NCI-H345 treated with DMSO at 0.1 percent for 48 hours (cell line): ENCODE measurements around the gene PCDHB7.
"Not testable (repeated sequence)": the region's sequence is repeated elsewhere in the genome, so short reads cannot be mapped to it uniquely, and the experiment has no call there.

ENCODE experiments used
- DNase-seq: peaks from one replicate; lab custom pipeline; 2025; ENCODE audit not compliant: unreplicated experiment; lab: John Stamatoyannopoulos, UW

Gene PCDHB7

DNA sequence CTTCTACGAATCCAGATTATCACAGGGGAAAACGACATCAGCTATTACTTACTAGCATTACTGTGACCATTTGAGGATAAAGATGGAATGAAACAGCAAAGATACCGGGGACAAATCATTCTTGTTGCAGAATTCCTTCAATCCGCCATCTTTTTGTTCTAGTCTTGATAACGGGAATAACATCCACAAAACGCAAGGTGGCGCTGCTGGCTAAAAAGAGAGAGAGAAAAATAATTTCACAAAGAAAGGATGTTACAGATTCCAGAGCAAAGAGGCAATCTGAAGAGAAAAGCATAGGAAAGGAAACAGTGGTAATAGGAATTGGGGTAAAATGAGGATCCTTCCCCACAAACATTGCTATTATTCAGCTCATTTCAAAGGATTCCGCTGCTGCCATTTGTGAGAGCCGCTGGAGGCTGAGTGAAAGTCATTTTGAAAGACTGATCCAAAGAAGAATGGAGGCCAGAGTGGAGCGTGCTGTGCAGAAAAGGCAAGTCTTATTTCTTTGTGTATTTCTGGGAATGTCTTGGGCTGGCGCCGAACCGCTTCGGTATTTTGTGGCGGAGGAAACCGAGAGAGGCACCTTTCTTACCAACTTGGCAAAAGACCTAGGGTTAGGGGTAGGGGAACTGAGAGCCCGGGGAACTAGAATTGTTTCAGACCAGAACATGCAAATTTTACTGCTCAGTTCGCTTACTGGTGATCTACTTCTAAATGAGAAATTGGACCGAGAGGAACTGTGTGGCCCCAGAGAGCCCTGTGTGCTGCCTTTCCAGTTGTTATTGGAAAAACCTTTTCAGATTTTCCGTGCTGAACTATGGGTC lies at the start of gene PCDHB7:
TSS of gene PCDHB7 (plus strand) at position 264 of the 824 bp plus-strand sequence. CDS start at position 456, 192 bp downstream.
- DNase-seq: no peak

DNA sequence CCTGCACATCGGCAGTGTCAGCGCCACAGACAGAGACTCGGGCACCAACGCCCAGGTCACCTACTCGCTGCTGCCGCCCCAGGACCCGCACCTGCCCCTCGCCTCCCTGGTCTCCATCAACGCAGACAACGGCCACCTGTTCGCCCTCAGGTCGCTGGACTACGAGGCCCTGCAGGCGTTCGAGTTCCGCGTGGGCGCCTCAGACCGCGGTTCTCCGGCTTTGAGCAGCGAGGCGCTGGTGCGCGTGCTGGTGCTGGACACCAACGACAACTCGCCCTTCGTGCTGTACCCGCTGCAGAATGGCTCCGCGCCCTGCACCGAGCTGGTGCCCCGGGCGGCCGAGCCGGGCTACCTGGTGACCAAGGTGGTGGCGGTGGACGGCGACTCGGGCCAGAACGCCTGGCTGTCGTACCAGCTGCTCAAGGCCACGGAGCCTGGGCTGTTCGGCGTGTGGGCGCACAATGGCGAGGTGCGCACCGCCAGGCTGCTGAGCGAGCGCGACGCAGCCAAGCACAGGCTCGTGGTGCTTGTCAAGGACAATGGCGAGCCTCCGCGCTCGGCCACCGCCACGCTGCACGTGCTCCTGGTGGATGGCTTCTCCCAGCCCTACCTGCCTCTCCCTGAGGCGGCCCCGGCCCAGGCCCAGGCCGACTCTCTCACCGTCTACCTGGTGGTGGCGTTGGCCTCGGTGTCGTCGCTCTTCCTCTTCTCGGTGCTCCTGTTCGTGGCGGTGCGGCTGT lies 48.9 kb upstream of the PCDHB7 start:
- DNase-seq: not testable (repeated sequence)

DNA sequence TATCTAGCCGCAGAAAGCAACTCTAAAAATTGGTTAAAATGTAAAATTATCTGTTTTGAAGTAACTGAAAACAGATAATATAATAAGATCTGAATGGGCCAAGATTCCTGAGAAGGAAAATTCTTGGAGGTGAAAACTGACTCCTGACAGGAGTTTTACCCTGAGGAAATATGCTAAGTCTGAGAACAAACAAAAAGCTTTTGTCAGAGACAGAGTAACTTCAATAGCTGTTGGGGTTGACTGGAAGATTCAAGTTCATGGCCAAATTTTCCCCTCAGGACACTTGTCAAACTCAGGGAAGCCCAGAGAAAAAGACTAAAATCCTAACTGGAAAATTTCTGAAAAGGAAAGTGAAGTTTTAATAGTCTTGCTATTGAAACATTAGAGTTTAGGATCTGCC lies 45.1 kb upstream of the PCDHB7 start:
- no peak for DNase-seq

DNA sequence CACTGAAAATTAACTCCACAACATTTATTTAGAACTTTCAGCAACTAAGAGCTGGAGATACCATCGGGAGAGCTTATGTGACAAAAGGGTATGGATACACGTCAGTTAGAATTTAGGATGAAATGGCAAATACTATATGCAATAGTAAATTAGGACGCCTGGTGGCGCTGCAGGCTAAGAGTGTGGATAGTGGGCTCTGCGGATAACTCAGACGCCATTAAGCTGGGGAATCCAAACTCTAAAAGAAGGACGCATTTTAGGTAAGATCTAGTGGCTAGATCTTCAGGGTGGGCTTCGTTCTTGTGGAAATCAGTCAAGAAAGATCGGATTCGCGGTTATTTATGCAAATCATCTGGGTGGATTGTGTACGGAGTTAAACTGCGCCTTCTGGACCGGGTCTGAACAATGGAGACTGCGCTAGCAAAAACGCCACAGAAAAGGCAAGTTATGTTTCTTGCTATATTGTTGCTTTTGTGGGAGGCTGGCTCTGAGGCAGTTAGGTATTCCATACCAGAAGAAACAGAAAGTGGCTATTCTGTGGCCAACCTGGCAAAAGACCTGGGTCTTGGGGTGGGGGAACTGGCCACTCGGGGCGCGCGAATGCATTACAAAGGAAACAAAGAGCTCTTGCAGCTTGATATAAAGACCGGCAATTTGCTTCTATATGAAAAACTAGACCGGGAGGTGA lies 37.3 kb upstream of the PCDHB7 start, which contains the start of gene PCDHB5:
TSS of gene PCDHB5 (plus strand) at position 177 of the 688 bp plus-strand sequence. CDS start at position 406, 229 bp downstream.
- DNase-seq: no peak

DNA sequence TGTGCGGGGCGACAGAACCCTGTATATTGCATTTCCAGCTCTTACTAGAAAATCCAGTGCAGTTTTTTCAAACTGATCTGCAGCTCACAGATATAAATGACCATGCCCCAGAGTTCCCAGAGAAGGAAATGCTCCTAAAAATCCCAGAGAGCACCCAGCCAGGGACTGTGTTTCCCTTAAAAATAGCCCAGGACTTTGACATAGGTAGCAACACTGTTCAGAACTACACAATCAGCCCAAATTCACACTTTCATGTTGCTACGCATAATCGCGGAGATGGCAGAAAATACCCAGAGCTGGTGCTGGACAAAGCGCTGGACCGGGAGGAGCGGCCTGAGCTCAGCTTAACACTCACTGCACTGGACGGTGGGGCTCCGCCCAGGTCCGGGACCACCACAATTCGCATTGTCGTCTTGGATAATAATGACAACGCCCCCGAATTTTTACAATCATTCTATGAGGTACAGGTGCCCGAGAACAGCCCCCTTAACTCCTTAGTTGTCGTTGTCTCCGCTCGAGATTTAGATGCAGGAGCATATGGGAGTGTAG lies 36.7 kb upstream of the PCDHB7 start:
- DNase-seq: no peak

DNA sequence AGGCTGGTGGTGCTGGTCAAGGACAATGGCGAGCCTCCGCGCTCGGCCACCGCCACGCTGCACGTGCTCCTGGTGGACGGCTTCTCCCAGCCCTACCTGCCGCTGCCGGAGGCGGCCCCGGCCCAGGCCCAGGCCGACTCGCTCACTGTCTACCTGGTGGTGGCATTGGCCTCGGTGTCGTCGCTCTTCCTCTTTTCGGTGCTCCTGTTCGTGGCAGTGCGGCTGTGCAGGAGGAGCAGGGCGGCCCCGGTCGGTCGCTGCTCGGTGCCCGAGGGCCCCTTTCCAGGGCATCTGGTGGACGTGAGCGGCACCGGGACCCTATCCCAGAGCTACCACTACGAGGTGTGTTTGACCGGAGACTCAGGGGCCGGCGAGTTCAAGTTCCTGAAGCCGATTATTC lies 35.1 kb upstream of the PCDHB7 start:
- not testable (repeated sequence) for DNase-seq

DNA sequence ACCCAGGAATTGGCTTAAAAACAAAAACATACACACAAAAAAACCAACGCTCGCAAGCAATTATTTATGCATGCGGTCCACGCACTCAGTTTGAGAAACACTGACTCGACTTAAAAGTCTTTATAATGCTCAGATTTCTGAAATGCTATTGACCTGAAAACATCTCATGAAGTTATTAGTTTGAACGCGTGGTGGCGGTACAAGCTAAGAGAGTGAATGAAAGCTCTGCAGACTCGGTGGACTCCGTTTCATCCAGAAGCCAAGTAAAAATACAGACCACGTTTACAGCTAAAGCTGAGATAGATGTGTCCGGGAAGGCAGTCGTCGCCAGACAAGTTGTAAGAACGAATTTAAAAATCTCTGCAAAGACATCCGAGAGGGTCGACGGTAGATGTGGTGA lies 22.6 kb upstream of the PCDHB7 start, which contains the start of gene PCDHB6:
TSS of gene PCDHB6 (plus strand) at position 246 of the 400 bp plus-strand sequence. CDS start 201 bp downstream, outside the sequence.
- no peak for DNase-seq

DNA sequence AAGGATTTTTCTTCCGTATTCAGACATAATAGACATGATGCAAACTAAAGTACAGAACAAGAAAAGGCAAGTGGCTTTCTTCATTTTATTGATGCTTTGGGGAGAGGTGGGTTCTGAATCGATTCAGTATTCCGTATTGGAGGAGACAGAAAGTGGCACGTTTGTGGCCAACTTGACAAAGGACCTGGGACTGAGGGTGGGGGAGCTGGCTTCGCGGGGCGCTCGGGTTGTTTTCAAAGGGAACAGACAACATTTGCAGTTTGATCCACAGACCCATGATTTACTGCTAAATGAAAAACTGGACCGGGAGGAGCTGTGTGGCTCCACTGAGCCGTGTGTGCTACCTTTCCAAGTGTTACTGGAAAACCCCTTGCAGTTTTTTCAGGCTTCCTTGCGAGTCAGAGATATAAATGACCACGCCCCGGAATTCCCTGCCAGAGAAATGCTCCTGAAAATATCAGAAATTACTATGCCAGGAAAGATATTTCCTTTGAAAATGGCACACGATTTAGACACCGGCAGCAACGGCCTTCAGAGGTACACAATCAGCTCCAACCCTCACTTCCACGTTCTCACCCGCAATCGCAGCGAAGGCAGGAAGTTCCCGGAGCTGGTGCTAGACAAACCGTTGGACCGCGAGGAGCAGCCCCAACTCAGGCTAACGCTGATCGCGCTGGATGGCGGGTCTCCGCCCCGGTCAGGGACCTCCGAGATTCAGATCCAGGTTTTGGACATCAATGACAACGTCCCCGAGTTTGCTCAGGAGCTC lies 22.0 kb upstream of the PCDHB7 start:
- DNase-seq: no peak

DNA sequence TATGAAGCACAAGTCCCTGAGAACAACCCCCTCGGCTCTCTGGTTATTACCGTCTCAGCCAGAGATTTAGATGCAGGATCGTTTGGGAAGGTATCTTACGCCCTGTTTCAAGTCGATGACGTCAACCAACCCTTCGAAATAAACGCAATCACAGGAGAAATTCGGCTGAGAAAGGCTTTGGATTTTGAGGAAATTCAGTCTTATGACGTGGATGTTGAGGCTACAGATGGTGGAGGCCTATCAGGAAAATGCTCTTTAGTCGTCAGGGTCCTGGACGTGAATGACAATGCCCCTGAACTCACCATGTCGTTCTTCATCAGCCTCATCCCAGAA lies 21.5 kb upstream of the PCDHB7 start:
- DNase-seq: no peak

DNA sequence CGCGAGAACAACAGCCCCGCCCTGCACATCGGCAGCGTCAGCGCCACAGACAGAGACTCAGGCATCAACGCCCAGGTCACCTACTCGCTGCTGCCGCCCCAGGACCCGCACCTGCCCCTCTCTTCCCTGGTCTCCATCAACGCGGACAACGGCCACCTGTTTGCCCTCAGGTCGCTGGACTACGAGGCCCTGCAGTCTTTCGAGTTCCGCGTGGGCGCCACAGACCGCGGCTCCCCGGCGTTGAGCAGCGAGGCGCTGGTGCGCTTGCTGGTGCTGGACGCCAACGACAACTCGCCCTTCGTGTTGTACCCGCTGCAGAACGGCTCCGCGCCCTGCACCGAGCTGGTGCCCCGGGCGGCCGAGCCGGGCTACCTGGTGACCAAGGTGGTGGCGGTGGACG lies 20.8 kb upstream of the PCDHB7 start:
- not testable (repeated sequence) for DNase-seq

DNA sequence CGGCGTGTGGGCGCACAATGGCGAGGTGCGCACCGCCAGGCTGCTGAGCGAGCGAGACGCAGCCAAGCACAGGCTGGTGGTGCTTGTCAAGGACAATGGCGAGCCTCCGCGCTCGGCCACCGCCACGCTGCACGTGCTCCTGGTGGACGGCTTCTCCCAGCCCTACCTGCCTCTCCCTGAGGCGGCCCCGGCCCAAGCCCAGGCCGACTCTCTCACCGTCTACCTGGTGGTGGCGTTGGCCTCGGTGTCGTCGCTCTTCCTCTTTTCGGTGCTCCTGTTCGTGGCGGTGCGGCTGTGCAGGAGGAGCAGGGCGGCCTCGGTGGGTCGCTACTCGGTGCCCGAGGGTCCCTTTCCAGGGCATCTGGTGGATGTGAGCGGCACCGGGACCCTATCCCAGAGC lies 20.3 kb upstream of the PCDHB7 start:
- DNase-seq: not testable (repeated sequence)

DNA sequence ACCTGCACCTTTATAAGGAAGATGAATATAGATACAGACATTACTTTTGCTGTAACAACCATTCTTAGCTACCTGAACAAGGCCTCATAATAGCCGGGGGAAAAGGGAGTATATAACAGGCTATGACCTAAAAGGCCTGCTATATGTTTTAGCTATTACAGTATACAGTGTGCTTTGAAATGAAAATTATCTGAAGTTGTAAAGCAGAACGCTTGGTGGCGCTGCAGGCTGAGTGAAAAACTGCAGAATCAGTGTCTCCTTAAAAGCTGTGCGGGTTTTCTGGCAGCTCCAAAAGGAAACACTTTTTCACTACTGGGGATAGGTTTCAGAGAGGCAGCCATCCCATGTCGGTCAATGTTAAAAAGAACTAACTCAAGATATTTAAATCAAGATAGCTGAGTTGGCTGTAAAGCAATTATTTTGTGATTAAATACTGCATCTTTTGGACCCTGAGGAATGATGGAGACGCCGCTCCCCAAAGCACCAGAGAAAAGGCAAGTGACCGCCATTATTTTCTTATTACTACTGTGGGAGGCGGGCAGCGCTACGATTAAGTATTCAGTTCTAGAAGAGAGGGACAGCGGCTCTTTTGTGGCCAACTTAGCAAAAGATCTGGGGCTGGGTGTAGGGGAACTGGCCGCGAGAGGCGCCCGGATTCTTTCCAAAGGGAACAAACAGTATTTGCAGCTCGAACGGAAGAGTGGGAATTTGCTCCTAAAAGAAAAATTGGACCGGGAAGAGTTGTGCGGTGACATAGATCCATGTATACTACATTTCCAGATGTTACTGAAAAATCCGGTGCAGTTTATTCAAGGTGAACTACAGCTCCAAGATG lies 16.7 kb upstream of the PCDHB7 start:
- DNase-seq: no peak

DNA sequence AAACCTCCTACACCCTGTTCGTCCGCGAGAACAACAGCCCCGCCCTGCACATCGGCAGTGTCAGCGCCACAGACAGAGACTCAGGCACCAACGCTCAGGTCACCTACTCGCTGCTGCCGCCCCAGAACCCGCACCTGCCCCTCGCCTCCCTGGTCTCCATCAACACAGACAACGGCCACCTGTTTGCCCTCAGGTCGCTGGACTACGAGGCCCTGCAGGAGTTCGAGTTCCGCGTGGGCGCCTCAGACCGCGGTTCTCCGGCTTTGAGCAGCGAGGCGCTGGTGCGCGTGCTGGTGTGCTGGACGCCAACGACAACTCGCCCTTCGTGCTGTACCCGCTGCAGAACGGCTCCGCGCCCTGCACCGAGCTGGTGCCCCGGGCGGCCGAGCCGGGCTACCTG lies 15.1 kb upstream of the PCDHB7 start:
- DNase-seq: not testable (repeated sequence)

DNA sequence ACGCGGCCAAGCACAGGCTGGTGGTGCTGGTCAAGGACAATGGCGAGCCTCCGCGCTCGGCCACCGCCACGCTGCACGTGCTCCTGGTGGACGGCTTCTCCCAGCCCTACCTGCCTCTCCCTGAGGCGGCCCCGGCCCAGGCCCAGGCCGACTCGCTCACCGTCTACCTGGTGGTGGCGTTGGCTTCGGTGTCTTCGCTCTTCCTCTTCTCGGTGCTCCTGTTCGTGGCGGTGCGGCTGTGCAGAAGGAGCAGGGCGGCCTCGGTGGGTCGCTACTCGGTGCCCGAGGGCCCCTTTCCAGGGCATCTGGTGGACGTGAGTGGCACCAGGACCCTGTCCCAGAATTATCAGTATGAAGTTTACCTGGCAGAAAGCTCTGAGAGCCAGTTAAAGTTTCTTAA lies 14.5 kb upstream of the PCDHB7 start:
- DNase-seq: not testable (repeated sequence)

DNA sequence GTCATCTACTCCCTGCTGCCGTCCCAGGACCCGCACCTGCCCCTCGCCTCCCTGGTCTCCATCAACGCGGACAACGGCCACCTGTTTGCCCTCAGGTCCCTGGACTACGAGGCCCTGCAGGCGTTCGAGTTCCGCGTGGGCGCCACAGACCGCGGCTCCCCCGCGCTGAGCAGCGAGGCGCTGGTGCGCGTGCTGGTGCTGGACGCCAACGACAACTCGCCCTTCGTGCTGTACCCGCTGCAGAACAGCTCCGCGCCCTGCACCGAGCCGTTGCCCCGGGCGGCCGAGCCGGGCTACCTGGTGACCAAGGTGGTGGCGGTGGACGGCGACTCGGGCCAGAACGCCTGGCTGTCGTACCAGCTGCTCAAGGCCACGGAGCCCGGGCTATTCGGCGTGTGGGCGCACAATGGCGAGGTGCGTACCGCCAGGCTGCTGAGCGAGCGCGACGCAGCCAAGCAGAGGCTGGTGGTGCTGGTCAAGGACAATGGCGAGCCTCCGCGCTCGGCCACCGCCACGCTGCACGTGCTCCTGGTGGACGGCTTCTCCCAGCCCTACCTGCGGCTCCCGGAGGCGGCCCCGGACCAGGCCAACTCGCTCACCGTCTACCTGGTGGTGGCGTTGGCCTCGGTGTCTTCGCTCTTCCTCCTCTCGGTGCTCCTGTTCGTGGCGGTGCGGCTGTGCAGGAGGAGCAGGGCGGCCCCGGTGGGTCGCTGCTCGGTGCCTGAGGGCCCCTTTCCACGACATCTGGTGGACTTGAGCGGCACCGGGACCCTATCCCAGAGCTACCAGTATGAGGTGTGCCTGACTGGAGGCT lies 2.1 kb downstream of the PCDHB7 start:
- not testable (repeated sequence) for DNase-seq

DNA sequence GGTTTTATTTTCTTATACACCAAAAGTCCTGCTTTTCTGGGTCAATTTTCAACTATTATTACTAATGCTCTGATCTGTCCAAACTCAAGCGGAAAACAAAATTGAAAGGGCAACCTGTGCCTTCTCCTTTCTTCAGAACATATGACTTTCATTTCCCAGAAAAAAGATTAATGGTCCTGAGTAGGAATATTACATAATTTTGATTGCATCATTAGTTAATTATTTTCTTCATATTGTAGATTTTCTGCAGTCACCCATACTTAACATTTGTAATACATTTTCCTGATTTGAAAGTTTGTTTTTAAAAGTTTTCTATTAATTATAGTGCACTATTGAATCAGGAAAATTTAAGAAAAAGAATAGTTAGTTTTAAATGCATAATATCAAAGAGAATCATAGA lies 3.5 kb downstream of the PCDHB7 start:
- no peak for DNase-seq

DNA sequence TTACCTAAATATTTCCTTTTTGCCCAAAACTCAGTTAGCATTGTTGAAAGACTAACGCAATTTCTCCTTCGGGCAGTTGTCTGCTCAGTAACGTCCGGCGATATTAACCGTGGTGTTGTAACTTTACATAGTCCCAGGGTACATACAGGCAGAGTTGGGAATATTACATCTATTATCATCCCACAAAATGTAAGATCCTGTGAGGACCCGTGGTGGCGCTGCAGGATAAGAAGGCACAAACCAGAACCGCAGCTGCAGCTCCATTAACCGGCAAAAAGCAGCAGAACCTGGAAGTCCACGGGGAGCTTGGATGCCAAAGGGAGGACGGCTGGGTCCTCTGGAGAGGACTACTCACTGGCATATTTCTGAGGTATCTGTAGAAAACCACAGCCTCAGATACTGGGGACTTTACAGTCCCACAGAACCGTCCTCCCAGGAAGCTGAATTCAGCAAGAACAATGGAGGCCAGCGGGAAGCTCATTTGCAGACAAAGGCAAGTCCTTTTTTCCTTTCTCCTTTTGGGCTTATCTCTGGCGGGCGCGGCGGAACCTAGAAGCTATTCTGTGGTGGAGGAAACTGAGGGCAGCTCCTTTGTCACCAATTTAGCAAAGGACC lies 5.2 kb downstream of the PCDHB7 start, which contains the start of gene PCDHB8:
TSS of gene PCDHB8 (plus strand) at position 214 of the 615 bp plus-strand sequence. CDS start at position 459, 245 bp downstream.
- DNase-seq: not testable (repeated sequence)

DNA sequence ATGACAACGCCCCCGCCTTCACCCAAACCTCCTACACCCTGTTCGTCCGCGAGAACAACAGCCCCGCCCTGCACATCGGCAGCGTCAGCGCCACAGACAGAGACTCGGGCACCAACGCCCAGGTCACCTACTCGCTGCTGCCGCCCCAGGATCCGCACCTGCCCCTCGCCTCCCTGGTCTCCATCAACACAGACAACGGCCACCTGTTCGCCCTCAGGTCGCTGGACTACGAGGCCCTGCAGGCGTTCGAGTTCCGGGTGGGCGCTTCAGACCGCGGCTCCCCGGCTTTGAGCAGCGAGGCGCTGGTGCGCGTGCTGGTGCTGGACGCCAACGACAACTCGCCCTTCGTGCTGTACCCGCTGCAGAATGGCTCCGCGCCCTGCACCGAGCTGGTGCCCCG lies 6.9 kb downstream of the PCDHB7 start:
- DNase-seq: not testable (repeated sequence)
